ENCODE measurements around the gene KCNIP4. TPM values are rescaled to one million over a fixed set of nuclear protein-coding genes. Genes with fewer than 3 reads are reported as not detected.

The KCNIP4 gene
- total and polyA plus RNA-seq, 10 of the 15 experiments (the other 5 are each of a cell fraction or from before 2014, with no cell fraction given): 0.03 to 0.23 (median 0.13) TPM; not detected in 7

DNA sequence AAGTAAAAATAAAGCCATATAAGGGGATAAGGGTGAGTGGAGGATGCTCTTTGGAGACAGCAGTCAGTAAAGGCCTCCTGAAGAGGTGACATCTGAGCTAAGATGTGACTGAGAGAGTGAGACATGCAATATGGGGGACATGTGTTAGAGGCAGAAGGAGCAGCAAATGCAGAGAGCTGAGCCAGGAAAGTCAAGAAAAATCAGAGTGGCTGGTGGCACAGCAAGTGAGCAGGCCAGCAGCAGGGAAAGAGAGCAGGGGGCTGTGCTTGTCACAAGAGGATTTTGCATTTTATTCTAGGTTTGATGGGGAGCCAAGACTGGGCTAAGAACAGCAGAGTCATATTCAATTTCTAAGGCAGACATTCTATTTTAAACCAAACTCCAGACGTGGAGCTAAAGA lies 394.5 kb downstream of the KCNIP4 start:
- in situ Hi-C loops (cut with MboI): no loop called here
- no peak for FAIRE-seq

More for the DNA sequence above, 394.5 kb downstream of the KCNIP4 start:
- Histone ChIP-seq H3K79me2 (ENCODE audit: control insufficient read depth, insufficient read depth, low read length) (no peaks in the 10 kb centered on the region), H2AFZ (ENCODE audit: control insufficient read depth, low read depth, low read length) (no peak overlapping the region), H3K27ac (ENCODE audit: control insufficient read depth, insufficient read depth) (no peak overlapping the region), H3K9me3 (replicated peaks; ENCODE audit: control insufficient read depth, insufficient read depth, low read length) (no peaks in the 10 kb centered on the region), H3K36me3 (ENCODE audit: control insufficient read depth in 2 of 2, insufficient read depth in 2 of 2, low read length in 1 of 2) (no peaks in the 10 kb centered on the region), H3K4me1 (ENCODE audit: control insufficient read depth, insufficient read depth, low read length) (no peaks in the 10 kb centered on the region), H4K20me1 (ENCODE audit: control insufficient read depth, insufficient read depth) (no peaks in the 10 kb centered on the region), H3K4me3 (no peak overlapping the region), H3K27me3 (replicated peaks in 1 of 2; ENCODE audit: control insufficient read depth in 2 of 2, insufficient read depth in 2 of 2, low read length in 1 of 2) (no peaks in the 10 kb centered on the region), H3K9ac (ENCODE audit: control insufficient read depth, insufficient read depth, low read length) (no peak overlapping the region), H3K4me2 (ENCODE audit: control insufficient read depth, insufficient read depth) (no peak overlapping the region)
- POLR2A ChIA-PET: no interaction called here
- BruUV-seq (replicated peaks): no TSS peak
- DNase-seq (ENCODE audit: low read depth, low spot score): no peak
- RAD21 ChIA-PET (ENCODE audit: unreplicated experiment): no interaction called here
- CTCF ChIA-PET: no interaction called here
- TF ChIP-seq ZNF384 (IDR thresholded peaks at IDR 0.05; ENCODE audit: borderline replicate concordance, low read depth, low read length): no peak
- TF ChIP-seq ESRRA (IDR thresholded peaks at IDR 0.05; ENCODE audit: low read length): no peak
- no peak for TF ChIP-seq MLLT1 (IDR thresholded peaks at IDR 0.05)
- TF ChIP-seq RUNX3 (IDR thresholded peaks at IDR 0.05; ENCODE audit: low read length): no peak
- TF ChIP-seq TCF3 (IDR thresholded peaks at IDR 0.05; ENCODE audit: borderline replicate concordance, insufficient read depth, low read depth, low read length): no peak
- TF ChIP-seq, protein P1, sequence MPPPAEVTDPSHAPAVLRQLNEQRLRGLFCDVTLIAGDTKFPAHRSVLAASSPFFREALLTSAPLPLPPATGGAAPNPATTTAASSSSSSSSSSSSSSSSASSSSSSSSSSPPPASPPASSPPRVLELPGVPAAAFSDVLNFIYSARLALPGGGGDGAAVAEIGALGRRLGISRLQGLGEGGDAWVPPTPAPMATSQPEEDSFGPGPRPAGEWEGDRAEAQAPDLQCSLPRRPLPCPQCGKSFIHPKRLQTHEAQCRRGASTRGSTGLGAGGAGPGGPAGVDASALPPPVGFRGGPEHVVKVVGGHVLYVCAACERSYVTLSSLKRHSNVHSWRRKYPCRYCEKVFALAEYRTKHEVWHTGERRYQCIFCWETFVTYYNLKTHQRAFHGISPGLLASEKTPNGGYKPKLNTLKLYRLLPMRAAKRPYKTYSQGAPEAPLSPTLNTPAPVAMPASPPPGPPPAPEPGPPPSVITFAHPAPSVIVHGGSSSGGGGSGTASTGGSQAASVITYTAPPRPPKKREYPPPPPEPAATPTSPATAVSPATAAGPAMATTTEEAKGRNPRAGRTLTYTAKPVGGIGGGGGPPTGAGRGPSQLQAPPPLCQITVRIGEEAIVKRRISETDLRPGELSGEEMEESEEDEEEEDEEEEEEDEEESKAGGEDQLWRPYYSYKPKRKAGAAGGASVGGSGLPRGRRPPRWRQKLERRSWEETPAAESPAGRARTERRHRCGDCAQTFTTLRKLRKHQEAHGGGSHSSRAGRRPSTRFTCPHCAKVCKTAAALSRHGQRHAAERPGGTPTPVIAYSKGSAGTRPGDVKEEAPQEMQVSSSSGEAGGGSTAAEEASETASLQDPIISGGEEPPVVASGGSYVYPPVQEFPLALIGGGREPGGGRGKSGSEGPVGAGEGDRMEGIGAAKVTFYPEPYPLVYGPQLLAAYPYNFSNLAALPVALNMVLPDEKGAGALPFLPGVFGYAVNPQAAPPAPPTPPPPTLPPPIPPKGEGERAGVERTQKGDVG (CRISPR knock-in tag; IDR thresholded peaks at IDR 0.05): no peak
- no peak for TF ChIP-seq CREM (IDR thresholded peaks at IDR 0.05; ENCODE audit: low read depth)
- TF ChIP-seq SMC3 (IDR thresholded peaks at IDR 0.05; ENCODE audit: borderline replicate concordance, low read length): no peak
- TF ChIP-seq LARP7 (IDR thresholded peaks at IDR 0.05): no peak
- no peak for TF ChIP-seq CBX3 (IDR thresholded peaks at IDR 0.05; ENCODE audit: borderline replicate concordance, low read depth)
- TF ChIP-seq, protein P2, sequence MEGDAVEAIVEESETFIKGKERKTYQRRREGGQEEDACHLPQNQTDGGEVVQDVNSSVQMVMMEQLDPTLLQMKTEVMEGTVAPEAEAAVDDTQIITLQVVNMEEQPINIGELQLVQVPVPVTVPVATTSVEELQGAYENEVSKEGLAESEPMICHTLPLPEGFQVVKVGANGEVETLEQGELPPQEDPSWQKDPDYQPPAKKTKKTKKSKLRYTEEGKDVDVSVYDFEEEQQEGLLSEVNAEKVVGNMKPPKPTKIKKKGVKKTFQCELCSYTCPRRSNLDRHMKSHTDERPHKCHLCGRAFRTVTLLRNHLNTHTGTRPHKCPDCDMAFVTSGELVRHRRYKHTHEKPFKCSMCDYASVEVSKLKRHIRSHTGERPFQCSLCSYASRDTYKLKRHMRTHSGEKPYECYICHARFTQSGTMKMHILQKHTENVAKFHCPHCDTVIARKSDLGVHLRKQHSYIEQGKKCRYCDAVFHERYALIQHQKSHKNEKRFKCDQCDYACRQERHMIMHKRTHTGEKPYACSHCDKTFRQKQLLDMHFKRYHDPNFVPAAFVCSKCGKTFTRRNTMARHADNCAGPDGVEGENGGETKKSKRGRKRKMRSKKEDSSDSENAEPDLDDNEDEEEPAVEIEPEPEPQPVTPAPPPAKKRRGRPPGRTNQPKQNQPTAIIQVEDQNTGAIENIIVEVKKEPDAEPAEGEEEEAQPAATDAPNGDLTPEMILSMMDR (IDR thresholded peaks at IDR 0.05 in 2 of 3, conservative IDR thresholded peaks at IDR 0.05 in 1 of 3; ENCODE audit: control insufficient read depth in 2 of 3, extremely low read depth in 1 of 3, insufficient read depth in 1 of 3, low read depth in 3 of 3, low read length in 3 of 3): no peak
- SMC1A ChIA-PET (ENCODE audit: uncharacterized antibody, unreplicated experiment): no interaction called here
- 0% methylated on average over 1 of the region's 1 CpG for WGBS (ENCODE audit: insufficient coverage, insufficient replicate concordance, low lambda C conversion rate, missing lambda C conversion rate)
- intact Hi-C loops (cut with micrococcal nuclease; ENCODE audit: unreplicated experiment): no loop called here
- no peak for ATAC-seq

Measured in GM12878 (cell line).